HAP-1 (cell line): ENCODE measurements around the gene PPP4R4.
A peak's percentile ranks its signal among the peaks of the same experiment; 100 is the strongest.

Experiments used
- DNase-seq, 2 experiments: peaks; one replicate each; pipeline ENCODE4 v3.0.0-alpha.2; 2016 to 2020; ENCODE audit warnings: low spot score in 2 of 2
- H3K27me3 ChIP-seq: fragments of 250-450 bp; sonication (Bioruptor Pico); 2 replicates; pipeline ENCODE4 v1.5.1; 2020; ENCODE audit warnings: low read depth, mild to moderate bottlenecking, moderate library complexity
- H3K36me3 ChIP-seq: fragments of 250-450 bp; sonication (Bioruptor Pico); replicated peaks from 2 replicates; pipeline ENCODE4 v1.5.1; 2020; ENCODE audit warnings: mild to moderate bottlenecking
- H3K4me1 ChIP-seq: fragments of 250-450 bp; sonication (Bioruptor Pico); 2 replicates; pipeline ENCODE4 v1.5.1; 2020; ENCODE audit warnings: mild to moderate bottlenecking
- H3K4me3 ChIP-seq: fragments of 250-450 bp; sonication (Bioruptor Pico); 2 replicates; pipeline ENCODE4 v1.5.1; 2020; ENCODE audit warnings: mild to moderate bottlenecking, moderate library complexity
- H3K9me3 ChIP-seq: fragments of 250-450 bp; sonication (Bioruptor Pico); 2 replicates; pipeline ENCODE4 v1.5.1; 2020; ENCODE audit warnings: mild to moderate bottlenecking, moderate library complexity
- in situ Hi-C: fragments of 300-500 bp; cut with MboI; formaldehyde crosslinking; loops from 3 replicates; pipeline ENCODE4 v1.14.3; 2020; ENCODE audit warnings: low sequenced_read_pairs, inconsistent platforms, mixed read lengths

PPP4R4 gene, protein sequence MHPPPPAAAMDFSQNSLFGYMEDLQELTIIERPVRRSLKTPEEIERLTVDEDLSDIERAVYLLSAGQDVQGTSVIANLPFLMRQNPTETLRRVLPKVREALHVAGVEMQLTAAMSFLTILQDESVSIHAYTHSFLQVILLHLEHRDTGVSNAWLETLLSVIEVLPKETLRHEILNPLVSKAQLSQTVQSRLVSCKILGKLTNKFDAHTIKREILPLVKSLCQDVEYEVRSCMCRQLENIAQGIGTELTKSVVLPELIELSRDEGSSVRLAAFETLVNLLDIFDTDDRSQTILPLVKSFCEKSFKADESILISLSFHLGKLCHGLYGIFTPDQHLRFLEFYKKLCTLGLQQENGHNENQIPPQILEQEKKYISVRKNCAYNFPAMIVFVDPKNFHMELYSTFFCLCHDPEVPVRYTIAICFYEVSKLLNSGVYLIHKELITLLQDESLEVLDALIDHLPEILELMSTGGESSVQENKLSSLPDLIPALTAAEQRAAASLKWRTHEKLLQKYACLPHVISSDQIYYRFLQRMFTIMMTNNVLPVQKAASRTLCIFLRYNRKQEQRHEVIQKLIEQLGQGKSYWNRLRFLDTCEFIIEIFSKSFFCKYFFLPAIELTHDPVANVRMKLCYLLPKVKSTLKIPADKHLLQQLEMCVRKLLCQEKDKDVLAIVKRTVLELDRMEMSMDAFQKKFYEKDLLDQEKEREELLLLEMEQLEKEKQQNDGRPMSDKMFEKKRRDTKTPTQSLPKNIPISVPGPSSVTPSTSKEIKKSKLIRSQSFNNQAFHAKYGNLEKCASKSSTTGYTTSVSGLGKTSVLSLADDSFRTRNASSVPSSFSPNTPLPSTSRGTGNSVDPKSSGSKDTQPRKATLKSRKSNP

GRCh38 chr14:94173885-94174603 lies at the start of gene PPP4R4:
TSS of gene PPP4R4 (plus strand) at chr14:94174322. CDS start at chr14:94174466, 144 bp downstream.
- DNase-seq = peak; percentile 95 to 99

DNA sequence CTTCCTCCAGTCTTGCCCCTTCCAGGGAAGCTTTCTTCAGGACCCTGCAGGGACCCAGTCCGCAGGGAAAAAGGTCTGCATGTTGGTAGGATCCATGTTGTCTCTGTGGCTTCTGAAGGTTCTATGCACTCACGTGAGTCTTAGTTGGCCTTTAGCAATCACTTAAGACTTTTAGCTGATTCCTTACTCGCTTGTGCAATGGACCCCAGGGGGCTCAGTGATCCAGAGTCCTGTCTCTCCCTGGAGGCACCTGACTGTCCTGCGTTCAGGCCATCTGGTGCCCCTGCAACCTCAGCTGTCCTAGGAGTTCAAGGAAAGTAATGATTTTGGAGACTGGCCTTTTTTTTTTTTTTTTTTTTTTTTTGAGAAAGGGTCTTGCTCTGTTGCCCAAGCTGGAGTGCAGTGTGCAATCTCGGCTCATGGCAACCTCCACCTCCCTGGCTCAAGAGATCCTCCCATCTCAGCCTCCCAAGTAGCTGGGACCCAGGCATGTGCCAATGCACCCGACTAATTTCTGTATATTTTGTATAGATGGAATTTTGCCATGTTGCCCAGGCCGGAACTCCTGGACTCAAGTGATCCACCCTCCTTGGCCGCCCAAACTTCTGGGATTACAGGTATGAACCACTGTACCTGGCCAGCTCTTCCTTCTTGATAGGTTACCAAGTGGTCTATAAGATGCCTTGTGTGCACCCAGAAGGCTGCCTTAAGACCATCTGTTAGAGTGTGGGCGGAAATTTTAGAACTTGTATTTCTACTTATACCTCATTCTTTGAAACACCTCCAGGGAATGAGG lies 49.3 kb upstream of the PPP4R4 start:
- no peak overlapping the region for H3K4me3 ChIP-seq
- peaks cover under 1% of the 10 kb centered on the region for H3K4me1 ChIP-seq
- H3K9me3 ChIP-seq = 0 out of 2 replicates have a peak, but pooled peaks cover 2% of the 10 kb centered on the region
- in situ Hi-C loops = loop anchor here (25.0 kb wide), 1 partner anchor 563 kb away; no protein-coding TSS in a partner anchor
- no peaks in the 10 kb centered on the region for H3K36me3 ChIP-seq
- no peaks in the 10 kb centered on the region for H3K27me3 ChIP-seq
- peak in 1 of 2 experiments; percentile 2 for DNase-seq

More at GRCh38 chr14:94173885-94174603, at the start of gene PPP4R4:
- Histone ChIP-seq H3K4me1 (peaks cover 18% of the 10 kb centered on the region), H3K4me3 (peak within 1 kb of the TSS; percentile 59), H3K27me3 (no peaks in the 10 kb centered on the region), H3K36me3 (no peaks in the 10 kb centered on the region; the same call in 1 of the 2 replicates), H3K9me3 (no peaks in the 10 kb centered on the region)
- in situ Hi-C loops = no loop called here

- Histone ChIP-seq H3K4me3 (no peak overlapping the region), H3K9me3 (no peaks in the 10 kb centered on the region), H3K27me3 (no peaks in the 10 kb centered on the region), H3K36me3 (no peaks in the 10 kb centered on the region), H3K4me1 (peaks cover 8% of the 10 kb centered on the region)
- DNase-seq = no peak
- in situ Hi-C loops = loop anchor here (25.0 kb wide), 1 partner anchor 561 kb away; no protein-coding TSS in a partner anchor
Measured at GRCh38 chr14:94125659-94126418, 48.3 kb upstream of the PPP4R4 start.

DNA sequence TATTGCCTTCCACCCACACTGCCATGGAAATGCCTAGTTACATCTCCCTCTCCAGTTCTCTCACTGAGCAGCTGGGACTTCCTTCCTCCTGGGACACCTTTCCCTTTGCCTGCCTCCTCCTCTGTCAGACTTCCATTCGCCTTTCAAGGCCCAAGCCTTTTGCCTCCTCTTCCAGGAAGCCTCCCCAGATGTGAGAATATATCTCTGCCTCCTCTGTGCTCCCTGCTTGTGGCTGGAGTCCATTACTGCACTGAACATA lies 47.8 kb upstream of the PPP4R4 start:
- Histone ChIP-seq H3K9me3 (no peaks in the 10 kb centered on the region), H3K27me3 (no peaks in the 10 kb centered on the region), H3K4me3 (no peak overlapping the region), H3K4me1 (peaks cover 8% of the 10 kb centered on the region), H3K36me3 (no peaks in the 10 kb centered on the region)
- no peak for DNase-seq
- in situ Hi-C loops = loop anchor here (25.0 kb wide), 1 partner anchor 561 kb away; no protein-coding TSS in a partner anchor

GRCh38 chr14:94126800-94127199 lies 47.3 kb upstream of the PPP4R4 start:
- no peaks in the 10 kb centered on the region for H3K9me3 ChIP-seq
- no peaks in the 10 kb centered on the region for H3K36me3 ChIP-seq
- H3K4me1 ChIP-seq = peaks cover 8% of the 10 kb centered on the region
- H3K27me3 ChIP-seq = no peaks in the 10 kb centered on the region
- no peak for DNase-seq
- no peak overlapping the region for H3K4me3 ChIP-seq
- in situ Hi-C loops = loop anchor here (25.0 kb wide), 1 partner anchor 561 kb away; no protein-coding TSS in a partner anchor

- Histone ChIP-seq H3K4me3 (no peak overlapping the region), H3K4me1 (peaks cover 8% of the 10 kb centered on the region), H3K36me3 (no peaks in the 10 kb centered on the region), H3K9me3 (no peaks in the 10 kb centered on the region), H3K27me3 (no peaks in the 10 kb centered on the region)
- no peak for DNase-seq
- in situ Hi-C loops = loop anchor here (25.0 kb wide), 1 partner anchor 560 kb away; no protein-coding TSS in a partner anchor
Measured at GRCh38 chr14:94127330-94127729, 46.8 kb upstream of the PPP4R4 start.

DNA sequence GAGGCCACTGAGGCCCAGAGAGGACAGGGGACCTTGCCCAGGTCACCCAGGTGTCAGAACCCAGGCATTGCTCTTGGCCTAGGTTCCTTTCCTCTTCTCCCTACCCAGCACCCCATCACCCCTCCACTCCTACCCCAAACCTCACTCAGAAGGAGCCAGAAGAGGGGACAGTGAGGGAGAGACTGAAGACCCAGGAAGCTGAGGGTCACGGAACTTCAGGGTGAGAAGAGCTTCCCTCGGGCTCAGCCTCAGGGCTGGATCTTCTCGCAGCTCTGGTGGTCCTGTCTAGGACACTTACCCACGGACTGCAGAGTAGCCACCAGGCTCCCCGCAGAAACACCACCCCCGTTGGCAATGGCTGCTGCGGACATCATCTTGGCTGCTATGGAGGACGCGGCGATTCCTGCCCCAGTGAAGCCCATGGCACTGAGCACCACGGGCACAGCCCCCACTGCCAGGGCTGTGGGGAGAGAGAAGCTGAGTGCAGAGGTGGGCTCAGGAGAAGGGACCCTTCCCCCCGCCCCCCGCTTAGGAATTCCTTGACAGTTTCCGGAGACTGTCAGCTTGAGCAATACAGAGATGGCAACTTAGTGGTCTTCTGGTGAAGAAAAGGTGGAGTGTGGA lies 45.8 kb upstream of the PPP4R4 start:
- Histone ChIP-seq H3K27me3 (no peaks in the 10 kb centered on the region), H3K4me3 (no peak overlapping the region), H3K9me3 (no peaks in the 10 kb centered on the region), H3K36me3 (no peaks in the 10 kb centered on the region), H3K4me1 (peaks cover 8% of the 10 kb centered on the region)
- no peak for DNase-seq
- in situ Hi-C loops = loop anchor here (25.0 kb wide), 1 partner anchor 559 kb away; no protein-coding TSS in a partner anchor

DNA sequence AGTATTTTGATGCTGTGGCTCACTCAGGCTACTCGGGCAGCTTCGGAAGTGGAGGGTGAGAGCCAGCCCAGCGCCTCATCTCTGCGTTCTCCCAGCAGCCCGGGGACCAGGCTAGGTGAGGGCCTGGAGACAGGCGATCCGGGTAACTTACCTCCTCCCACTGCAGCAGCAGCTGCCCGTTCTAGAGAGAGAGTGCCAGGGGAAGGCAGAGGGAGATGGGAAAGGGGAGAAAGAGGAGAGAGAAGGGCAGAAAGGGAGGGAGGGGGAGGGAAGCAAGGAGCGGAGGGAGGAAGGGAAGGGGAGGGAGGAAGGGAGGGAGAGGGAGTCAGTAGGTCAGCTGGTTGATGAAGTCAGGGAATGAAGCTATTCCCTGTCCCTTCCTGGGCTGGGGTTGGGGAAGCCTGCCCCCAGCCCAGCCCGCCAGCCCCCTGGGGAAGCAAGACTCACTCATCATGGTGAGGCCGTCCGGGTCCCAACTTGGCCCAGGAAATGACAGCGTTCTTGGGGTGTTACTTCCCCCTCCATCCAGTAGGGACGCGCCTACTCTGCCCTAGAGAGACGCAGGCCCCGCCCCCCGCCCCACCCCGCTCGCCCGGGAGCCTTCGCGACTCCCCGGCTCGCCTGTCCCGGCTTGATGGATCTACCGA lies 44.9 kb upstream of the PPP4R4 start, which contains the start of gene IFI27L2:
IFI27L2 (minus strand) TSS at position 494 of the 647 bp plus-strand sequence; CDS start at position 454, 40 bp downstream.
- no peaks in the 10 kb centered on the region for H3K9me3 ChIP-seq
- no peaks in the 10 kb centered on the region for H3K27me3 ChIP-seq
- DNase-seq = peak; percentile 82 to 89
- peaks cover 8% of the 10 kb centered on the region for H3K4me1 ChIP-seq
- in situ Hi-C loops = loop anchor here (25.0 kb wide), 1 partner anchor 558 kb away; no protein-coding TSS in a partner anchor
- H3K36me3 ChIP-seq = no peaks in the 10 kb centered on the region
- H3K4me3 ChIP-seq = peak within 1 kb of the TSS; percentile 40

- in situ Hi-C loops = loop anchor here (25.0 kb wide), 1 partner anchor 557 kb away; no protein-coding TSS in a partner anchor
- H3K36me3 ChIP-seq = no peaks in the 10 kb centered on the region
- DNase-seq = peak; percentile 50 to 73
Measured at GRCh38 chr14:94129758-94130414, 44.2 kb upstream of the PPP4R4 start.

GRCh38 chr14:94132285-94132887 lies 41.7 kb upstream of the PPP4R4 start:
- H3K4me1 ChIP-seq = peaks cover 12% of the 10 kb centered on the region
- peak; percentile 72 to 79 for DNase-seq
- no peaks in the 10 kb centered on the region for H3K27me3 ChIP-seq
- H3K36me3 ChIP-seq = no peaks in the 10 kb centered on the region
- in situ Hi-C loops = loop anchor here (25.0 kb wide), 1 partner anchor 555 kb away; no protein-coding TSS in a partner anchor
- H3K4me3 ChIP-seq = no peak overlapping the region
- H3K9me3 ChIP-seq = no peaks in the 10 kb centered on the region

More at GRCh38 chr14:94129758-94130414, 44.2 kb upstream of the PPP4R4 start:
- Histone ChIP-seq H3K9me3 (no peaks in the 10 kb centered on the region), H3K27me3 (no peaks in the 10 kb centered on the region), H3K4me3 (peak overlapping the region; percentile 40), H3K4me1 (peaks cover 8% of the 10 kb centered on the region)
